HL-60 (cell line): ENCODE results near the gene ISL2.

ENCODE experiments used
- DNase-seq, 2 experiments: peaks; one replicate each; pipeline ENCODE4 v3.0.0-alpha.2; 2010 to 2020; ENCODE audit warnings: low read depth in 1 of 2, low spot score in 1 of 2
- H3K27ac ChIP-seq: fragments of 250-450 bp; sonication (Bioruptor Pico); replicated peaks from 2 replicates; pipeline ENCODE4 v1.5.1; 2020; ENCODE audit warnings: mild to moderate bottlenecking, moderate library complexity
- H3K27me3 ChIP-seq: fragments of 250-450 bp; sonication (Bioruptor Pico); 2 replicates; pipeline ENCODE4 v1.5.1; 2021; ENCODE audit warnings: mild to moderate bottlenecking, moderate library complexity; ENCODE audit not compliant: insufficient read depth, poor library complexity, severe bottlenecking
- H3K4me3 ChIP-seq: replicated peaks from 2 replicates; pipeline ENCODE4 v1.5.1; 2011; ENCODE audit warnings: mild to moderate bottlenecking, control low read depth, low read length; ENCODE audit not compliant: insufficient read depth
- GABPA ChIP-seq: IDR thresholded peaks from 2 replicates; pipeline ENCODE4 v1.6.1; 2012; ENCODE audit warnings: low read depth
- POLR2AphosphoS5 ChIP-seq: IDR thresholded peaks from 2 replicates; pipeline ENCODE4 v1.6.1; 2012; ENCODE audit warnings: low read depth
- REST ChIP-seq: IDR thresholded peaks from 2 replicates; pipeline ENCODE4 v1.6.1; 2012; ENCODE audit warnings: low read depth; ENCODE audit not compliant: insufficient replicate concordance
- SPI1 ChIP-seq: IDR thresholded peaks from 2 replicates; pipeline ENCODE4 v1.6.1; 2012; ENCODE audit warnings: low read depth, mild to moderate bottlenecking, borderline replicate concordance
- TF ChIP-seq, protein P1 (sequence below): IDR thresholded peaks from one replicate; pipeline ENCODE4 v1.5.1; 2011; ENCODE audit warnings: low read length, control low read depth, inconsistent platforms; ENCODE audit not compliant: insufficient read depth

ISL2 gene

GRCh38 chr15:76337059-76337695 is 604 bp downstream of the ISL2 start:
- no peaks in the 10 kb centered on the region for H3K27me3 ChIP-seq
- DNase-seq = peak in 1 of 2 experiments; percentile 65

GRCh38 chr15:76337696-76338485 is 1.3 kb downstream of the ISL2 start:
- peak overlapping the region; percentile 90 for H3K27ac ChIP-seq
- peak; percentile 47 to 64 for DNase-seq
- TF ChIP-seq GABPA (no peak), REST (no peak), POLR2AphosphoS5 (no peak), SPI1 (no peak)
- TF ChIP-seq, protein P1, sequence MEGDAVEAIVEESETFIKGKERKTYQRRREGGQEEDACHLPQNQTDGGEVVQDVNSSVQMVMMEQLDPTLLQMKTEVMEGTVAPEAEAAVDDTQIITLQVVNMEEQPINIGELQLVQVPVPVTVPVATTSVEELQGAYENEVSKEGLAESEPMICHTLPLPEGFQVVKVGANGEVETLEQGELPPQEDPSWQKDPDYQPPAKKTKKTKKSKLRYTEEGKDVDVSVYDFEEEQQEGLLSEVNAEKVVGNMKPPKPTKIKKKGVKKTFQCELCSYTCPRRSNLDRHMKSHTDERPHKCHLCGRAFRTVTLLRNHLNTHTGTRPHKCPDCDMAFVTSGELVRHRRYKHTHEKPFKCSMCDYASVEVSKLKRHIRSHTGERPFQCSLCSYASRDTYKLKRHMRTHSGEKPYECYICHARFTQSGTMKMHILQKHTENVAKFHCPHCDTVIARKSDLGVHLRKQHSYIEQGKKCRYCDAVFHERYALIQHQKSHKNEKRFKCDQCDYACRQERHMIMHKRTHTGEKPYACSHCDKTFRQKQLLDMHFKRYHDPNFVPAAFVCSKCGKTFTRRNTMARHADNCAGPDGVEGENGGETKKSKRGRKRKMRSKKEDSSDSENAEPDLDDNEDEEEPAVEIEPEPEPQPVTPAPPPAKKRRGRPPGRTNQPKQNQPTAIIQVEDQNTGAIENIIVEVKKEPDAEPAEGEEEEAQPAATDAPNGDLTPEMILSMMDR = no peak
- no peaks in the 10 kb centered on the region for H3K27me3 ChIP-seq
- peak overlapping the region; percentile 66 for H3K4me3 ChIP-seq

More at GRCh38 chr15:76337059-76337695, 604 bp downstream of the ISL2 start:
- H3K4me3 ChIP-seq = peak overlapping the region; percentile 66
- TF ChIP-seq, protein P1 = no peak
- TF ChIP-seq GABPA = no peak
- TF ChIP-seq REST = no peak
- TF ChIP-seq POLR2AphosphoS5 = no peak
- no peak for TF ChIP-seq SPI1
- H3K27ac ChIP-seq = peak overlapping the region; percentile 90

DNA sequence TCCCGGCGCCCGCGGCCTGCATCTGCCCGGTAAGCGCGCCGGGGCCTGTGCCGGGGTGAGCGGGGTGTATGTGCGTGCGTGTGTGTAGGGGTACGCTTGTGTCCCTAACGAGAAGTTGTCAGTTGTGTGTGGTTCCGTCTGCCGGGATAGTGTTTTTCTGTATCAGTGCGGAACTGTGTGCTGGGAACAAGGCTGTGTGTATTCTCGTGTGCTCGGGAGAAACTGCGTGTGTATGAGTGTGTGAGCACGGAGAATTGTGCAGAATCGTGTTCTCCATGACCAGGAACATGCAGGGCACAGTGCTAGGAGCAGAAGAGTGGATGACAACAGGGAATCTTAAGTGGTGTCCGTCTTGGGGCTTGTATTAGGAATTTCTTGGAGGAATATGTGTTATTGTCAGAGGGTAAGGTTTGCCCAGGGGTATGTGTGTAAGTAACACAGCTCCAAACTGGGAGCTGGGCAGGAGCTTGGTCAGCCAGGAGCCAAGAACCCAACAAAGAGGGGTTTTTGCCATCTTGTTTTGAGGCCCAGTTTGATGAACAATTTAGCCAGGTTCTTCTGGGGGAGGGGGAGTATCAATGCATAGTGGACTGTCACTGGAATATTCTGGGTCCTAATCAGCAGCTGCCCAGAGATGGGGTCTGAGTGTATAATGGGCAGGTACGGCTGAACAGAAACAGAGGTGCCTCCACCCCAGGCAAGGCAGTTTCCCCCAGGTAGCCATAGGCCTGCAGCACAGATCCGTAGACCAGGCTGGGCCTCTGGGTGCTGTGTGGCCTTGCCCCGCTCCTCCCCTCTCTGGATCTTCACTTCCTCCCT is 2.1 kb downstream of the ISL2 start:
- H3K27ac ChIP-seq = peak overlapping the region; percentile 90
- DNase-seq = peak; percentile 32 to 84
- H3K27me3 ChIP-seq = no peaks in the 10 kb centered on the region
- TF ChIP-seq, protein P1 = no peak
- TF ChIP-seq SPI1 = peak; percentile 97
- peak overlapping the region; percentile 66 for H3K4me3 ChIP-seq
